ENCODE data around the gene RAB4A.
"Not testable (repeated sequence)": the region's sequence is repeated elsewhere in the genome, so short reads cannot be mapped to it uniquely, and the experiment has no call there.

Gene RAB4A

GRCh38 chr1:229272164-229273158 is 1.6 kb downstream of the RAB4A start:
- DNase-seq (ENCODE audit: low read depth), result peak; percentile 23

- DNase-seq (ENCODE audit: low read depth), result no peak
Observed at GRCh38 chr1:229273507-229274232, 2.8 kb downstream of the RAB4A start.

GRCh38 chr1:229275005-229275404 is 4.1 kb downstream of the RAB4A start:
- DNase-seq (ENCODE audit: low read depth), result no peak

- no peak for DNase-seq (ENCODE audit: low read depth)
Observed at GRCh38 chr1:229278120-229278741, 7.3 kb downstream of the RAB4A start.

GRCh38 chr1:229279242-229279641 is 8.3 kb downstream of the RAB4A start:
- no peak for DNase-seq (ENCODE audit: low read depth)

- peak; percentile 19 for DNase-seq (ENCODE audit: low read depth)
Observed at GRCh38 chr1:229280037-229280828, 9.3 kb downstream of the RAB4A start.

GRCh38 chr1:229280921-229281320 is 10.0 kb downstream of the RAB4A start:
- DNase-seq (ENCODE audit: low read depth), result peak; percentile 69

- DNase-seq (ENCODE audit: low read depth), result peak; percentile 22
Observed at GRCh38 chr1:229281339-229281926, 10.5 kb downstream of the RAB4A start.

- DNase-seq (ENCODE audit: low read depth), result no peak
Observed at GRCh38 chr1:229282295-229282823, 11.4 kb downstream of the RAB4A start.

- DNase-seq (ENCODE audit: low read depth), result no peak
Observed at GRCh38 chr1:229283183-229283611, 12.3 kb downstream of the RAB4A start.

GRCh38 chr1:229284887-229285286 is 14.0 kb downstream of the RAB4A start:
- DNase-seq (ENCODE audit: low read depth), result no peak

- no peak for DNase-seq (ENCODE audit: low read depth)
Observed at GRCh38 chr1:229285440-229285839, 14.5 kb downstream of the RAB4A start.

- peak; percentile 55 for DNase-seq (ENCODE audit: low read depth)
Observed at GRCh38 chr1:229286099-229286766, 15.3 kb downstream of the RAB4A start.

GRCh38 chr1:229287267-229287666 is 16.4 kb downstream of the RAB4A start:
- DNase-seq (ENCODE audit: low read depth), result no peak

GRCh38 chr1:229288516-229288915 is 17.6 kb downstream of the RAB4A start:
- DNase-seq (ENCODE audit: low read depth), result no peak

- not testable (repeated sequence) for DNase-seq (ENCODE audit: low read depth)
Observed at GRCh38 chr1:229291686-229292085, 20.8 kb downstream of the RAB4A start.

GRCh38 chr1:229293528-229294204 is 22.8 kb downstream of the RAB4A start:
- DNase-seq (ENCODE audit: low read depth), result no peak

- DNase-seq (ENCODE audit: low read depth), result no peak
Observed at GRCh38 chr1:229295745-229296144, 24.8 kb downstream of the RAB4A start.

GRCh38 chr1:229296541-229296941 is 25.6 kb downstream of the RAB4A start:
- DNase-seq (ENCODE audit: low read depth), result peak; percentile 67

GRCh38 chr1:229297746-229298145 is 26.8 kb downstream of the RAB4A start:
- no peak for DNase-seq (ENCODE audit: low read depth)

All from ELR (cell line).